ENCODE data around the gene ENTHD1. TPM values are rescaled to one million over a fixed set of nuclear protein-coding genes. Genes with fewer than 3 reads are reported as not detected.

ENTHD1 gene
- total RNA-seq, 1 donor from 2014 or later: not detected

DNA sequence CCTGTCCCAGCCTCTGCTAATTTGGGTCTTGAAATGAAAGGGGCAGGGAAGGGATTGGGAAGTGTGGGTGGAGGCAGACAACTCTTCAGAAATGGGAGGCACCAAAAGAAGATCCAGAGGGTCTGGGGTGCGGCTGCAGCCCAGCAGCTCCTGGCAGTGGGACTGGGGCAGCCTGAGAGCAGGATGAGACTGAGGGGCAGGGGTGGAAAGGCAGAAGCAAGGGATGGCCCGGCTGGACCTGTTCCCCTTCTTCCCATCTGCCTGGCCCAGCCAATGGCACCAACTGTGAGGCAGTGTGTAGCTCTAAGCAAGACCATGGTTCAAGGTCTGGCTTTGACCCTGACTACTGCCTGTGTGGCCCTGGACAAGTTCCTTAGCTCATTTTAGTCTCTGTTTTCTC, 160.4 kb downstream of the ENTHD1 start:
- no peak for DNase-seq (ENCODE audit: low spot score)

- no peak for DNase-seq (ENCODE audit: low spot score)
Measured at GRCh38 chr22:39732625-39733024, 160.9 kb downstream of the ENTHD1 start.

- DNase-seq (ENCODE audit: low spot score): no peak
Measured at GRCh38 chr22:39731881-39732555, 161.5 kb downstream of the ENTHD1 start.

DNA sequence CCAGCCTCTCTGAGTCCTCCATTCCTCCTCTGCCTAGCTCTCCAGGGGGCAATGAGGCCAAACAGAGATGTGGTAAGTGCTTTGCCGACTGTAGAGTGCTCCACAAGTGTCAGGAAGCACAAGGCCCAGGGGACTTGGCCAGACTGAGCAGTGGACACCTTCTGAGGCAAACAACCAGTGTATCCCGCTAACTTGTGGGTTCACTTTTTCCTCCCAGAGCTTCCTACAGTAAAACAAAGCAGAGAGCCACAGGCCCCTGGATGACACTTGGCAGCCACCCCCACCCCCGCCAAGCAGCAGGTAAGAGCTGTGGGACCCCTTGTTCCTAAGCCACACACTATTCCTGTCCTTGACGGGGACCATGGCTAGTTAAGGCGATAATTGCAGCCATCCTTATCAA, 162.1 kb downstream of the ENTHD1 start:
- no peak for DNase-seq (ENCODE audit: low spot score)

DNA sequence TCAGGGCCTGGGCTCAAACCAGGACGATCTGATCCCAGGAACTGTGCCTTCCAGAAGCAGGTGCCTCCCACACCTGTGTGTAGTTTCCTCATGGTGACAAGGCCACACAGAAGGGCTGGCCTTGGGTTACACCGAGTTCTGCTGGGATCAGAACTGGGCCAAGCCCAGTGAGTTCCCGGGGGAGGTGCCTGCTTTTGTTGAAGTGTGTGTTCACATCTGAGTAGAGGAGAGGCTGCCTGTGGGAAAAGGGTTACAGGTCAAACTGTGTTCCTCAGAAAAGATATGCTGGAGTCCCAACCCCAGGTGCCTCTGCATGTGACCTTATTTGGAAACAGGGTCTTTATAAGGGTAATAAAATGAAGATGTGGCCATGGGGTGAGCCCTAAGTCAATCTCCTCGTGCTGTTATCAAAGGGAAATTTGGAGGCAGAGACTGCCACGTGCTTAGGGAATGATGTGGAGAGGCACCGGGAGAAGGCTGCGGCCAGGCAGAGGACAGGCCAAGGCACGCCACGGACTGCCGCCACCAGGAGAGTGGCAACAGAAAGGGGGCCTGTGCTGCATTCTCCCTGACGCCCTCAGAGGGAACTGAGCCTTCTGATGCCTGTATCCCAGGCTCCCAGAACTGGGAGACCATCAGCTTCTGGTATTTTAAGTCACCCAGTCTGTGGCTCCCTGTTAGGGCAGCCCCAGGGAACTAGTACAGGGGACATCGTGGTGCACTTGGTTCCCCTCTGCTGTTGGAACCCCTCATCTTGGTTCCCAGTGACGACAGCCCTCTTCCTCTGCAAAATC, 164.2 kb downstream of the ENTHD1 start:
- DNase-seq (ENCODE audit: low spot score): no peak

DNA sequence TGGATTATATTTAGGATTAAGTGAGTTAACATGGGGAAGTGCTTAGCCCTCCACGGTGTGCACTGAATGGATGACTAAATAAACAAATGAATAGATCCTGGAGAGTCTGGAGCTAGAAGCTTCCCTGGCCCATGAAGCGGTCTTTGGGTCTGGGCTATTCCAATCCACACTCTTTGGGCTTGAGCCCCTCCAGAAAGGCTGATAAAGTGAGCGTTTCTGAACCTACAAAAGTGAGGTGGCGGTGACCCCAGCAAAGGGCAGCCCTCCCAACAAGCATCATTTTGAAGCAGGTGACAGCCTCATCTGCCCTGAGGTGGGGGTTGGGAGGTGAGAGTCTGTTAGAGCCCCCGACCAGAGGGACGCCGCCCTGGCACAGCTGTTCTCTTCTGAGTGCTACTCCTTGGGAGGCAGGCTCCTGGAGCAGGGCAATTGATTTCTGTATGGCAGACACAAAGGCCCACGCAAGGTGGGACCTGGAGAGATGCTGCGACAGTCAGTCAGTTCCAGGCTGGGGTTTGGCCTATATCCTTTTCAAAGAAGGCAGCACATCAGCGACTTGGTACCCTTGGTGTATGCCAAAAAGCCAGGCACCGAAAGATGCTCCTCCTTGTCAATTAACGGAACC, 165.2 kb downstream of the ENTHD1 start:
- no peak for DNase-seq (ENCODE audit: low spot score)

GRCh38 chr22:39727541-39727940, 166.0 kb downstream of the ENTHD1 start:
- DNase-seq (ENCODE audit: low spot score): no peak

- no peak for DNase-seq (ENCODE audit: low spot score)
Measured at GRCh38 chr22:39725351-39726035, 168.1 kb downstream of the ENTHD1 start.

DNA sequence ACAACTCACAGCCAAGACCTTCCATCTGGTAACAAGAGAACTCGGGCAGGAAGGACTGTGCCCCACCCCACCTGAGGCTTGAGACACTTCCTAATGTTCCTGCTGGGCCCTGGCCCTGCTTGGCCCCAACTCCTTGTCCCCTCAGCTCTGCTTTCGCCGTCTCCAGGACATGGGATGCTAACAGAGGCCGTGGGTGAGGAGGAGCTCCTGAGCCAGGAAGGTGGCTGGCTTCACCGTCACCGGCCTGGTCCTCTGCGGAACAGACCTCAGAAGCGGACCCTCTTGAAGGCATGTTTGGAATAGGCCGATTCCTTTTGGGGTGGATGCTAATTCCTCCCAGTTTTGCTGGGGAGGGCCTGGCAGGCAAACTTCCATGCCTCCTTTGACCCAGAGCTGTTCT, 168.7 kb downstream of the ENTHD1 start:
- DNase-seq (ENCODE audit: low spot score): no peak

- no peak for DNase-seq (ENCODE audit: low spot score)
Measured at GRCh38 chr22:39724390-39724789, 169.2 kb downstream of the ENTHD1 start.

DNA sequence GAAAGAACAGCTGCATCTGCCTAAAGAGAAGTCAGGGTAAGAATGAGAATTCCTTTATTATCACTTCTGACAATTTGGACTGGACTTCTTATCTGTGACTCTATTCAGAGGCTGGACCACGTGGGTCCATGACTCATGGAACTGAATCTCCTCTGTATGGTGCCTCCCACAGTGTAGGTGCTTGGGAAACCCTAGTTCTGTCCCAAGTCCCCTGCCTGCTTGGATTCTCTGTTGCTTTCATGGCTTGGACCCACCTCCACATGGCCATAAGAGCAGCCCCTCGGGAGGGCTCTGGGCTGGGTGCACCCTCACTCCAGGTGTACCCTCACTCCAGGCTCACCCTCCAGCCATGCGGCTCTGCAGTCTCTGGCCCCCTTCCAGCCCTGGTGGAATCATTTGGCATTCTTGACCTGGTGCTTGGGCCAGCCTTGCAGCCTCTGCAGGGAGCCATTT, 169.6 kb downstream of the ENTHD1 start:
- DNase-seq (ENCODE audit: low spot score): no peak

DNA sequence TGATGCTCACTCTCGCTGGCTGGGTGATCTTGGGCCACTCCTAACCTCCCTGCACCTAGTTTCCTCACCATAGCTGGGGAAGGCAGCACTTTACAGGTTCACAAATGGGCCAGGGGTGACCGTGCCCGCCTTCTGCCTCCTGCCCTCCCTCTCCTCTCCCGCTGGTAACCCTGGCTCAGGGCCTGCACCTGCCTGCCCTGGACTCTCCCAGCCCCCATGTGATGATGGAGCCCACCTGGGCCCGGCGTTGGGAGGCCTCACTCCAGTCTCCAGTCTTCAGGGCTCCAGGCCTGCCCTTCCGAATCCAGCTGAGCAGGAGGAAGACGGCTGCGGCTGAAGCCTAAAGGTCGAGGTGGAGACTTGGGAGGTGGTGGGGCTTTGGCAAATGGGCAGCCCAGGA, 170.1 kb downstream of the ENTHD1 start:
- no peak for DNase-seq (ENCODE audit: low spot score)

DNA sequence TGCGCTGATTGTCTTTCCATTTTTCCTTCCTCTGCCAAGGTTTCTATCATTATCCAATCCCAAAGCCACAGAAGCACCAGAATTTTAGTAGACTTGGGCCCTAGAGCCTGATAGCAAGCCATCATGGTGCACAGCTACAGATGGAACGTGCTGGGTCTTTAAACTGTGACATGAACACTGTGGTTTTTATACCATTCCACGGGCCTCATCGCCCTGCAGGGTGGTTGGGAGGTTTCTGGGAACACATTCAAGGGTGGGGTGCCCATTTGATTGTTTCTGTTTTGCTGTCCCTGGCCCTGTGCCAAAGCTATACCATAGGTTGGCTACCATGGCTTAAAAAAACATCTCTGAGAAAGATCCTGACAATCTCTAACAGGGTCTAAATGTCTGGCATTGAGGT, 171.1 kb downstream of the ENTHD1 start:
- DNase-seq (ENCODE audit: low spot score): no peak

DNA sequence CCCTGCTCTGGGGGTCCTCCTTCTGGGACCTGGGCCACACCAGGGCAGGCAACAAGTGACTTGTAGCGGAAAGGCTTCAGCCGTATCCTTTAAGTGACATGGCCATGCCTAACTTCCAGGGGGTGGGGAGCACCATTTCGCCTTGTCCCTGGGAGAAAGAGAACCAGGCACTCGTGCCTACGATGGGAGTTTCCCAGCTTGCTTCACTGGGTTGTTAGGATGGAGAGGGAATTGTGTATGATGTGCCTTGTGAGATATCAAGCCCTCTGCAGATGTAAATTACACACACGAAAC, 171.6 kb downstream of the ENTHD1 start:
- no peak for DNase-seq (ENCODE audit: low spot score)

DNA sequence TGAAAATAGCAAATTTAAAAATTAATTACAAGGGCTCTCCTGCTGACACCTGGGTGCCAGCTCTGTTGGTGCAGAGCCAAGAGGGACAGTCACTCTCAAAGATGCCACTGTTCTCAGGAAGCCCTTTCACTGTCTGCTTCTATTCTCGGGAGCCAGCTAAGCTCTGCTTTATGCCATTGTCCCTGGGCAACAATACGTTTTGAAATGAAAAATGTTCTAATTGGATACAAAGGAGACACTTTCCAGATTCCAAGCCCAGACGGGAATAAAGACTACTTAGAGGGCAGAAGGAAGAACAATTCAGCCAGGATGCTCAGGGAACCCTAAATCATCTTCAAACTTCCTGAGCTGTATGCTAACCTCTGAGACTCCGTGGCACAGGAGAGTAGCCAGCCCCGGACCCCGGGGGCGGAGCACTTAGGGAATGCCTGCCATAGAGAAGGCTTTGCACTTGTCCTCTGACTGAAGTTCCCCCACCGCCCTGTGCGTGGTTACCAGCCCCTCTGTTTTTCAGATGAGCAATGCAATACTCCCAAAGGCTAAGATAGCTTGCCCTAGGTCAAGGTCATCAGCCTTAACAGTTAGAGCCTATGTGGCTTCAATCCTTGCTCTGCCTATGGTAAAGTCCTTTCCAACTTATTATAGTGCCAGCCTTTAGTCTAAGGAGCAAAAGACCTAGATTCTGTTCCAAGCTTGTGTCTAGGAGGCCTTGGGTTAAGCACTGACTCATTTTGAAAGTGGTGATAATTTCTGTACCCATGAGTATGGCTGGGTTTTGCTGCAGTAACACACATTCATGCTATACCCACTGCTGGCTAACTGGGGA, 172.1 kb downstream of the ENTHD1 start:
- no peak for DNase-seq (ENCODE audit: low spot score)

- DNase-seq (ENCODE audit: low spot score): peak; percentile 56
Measured at GRCh38 chr22:39719559-39720450, 173.8 kb downstream of the ENTHD1 start.

DNA sequence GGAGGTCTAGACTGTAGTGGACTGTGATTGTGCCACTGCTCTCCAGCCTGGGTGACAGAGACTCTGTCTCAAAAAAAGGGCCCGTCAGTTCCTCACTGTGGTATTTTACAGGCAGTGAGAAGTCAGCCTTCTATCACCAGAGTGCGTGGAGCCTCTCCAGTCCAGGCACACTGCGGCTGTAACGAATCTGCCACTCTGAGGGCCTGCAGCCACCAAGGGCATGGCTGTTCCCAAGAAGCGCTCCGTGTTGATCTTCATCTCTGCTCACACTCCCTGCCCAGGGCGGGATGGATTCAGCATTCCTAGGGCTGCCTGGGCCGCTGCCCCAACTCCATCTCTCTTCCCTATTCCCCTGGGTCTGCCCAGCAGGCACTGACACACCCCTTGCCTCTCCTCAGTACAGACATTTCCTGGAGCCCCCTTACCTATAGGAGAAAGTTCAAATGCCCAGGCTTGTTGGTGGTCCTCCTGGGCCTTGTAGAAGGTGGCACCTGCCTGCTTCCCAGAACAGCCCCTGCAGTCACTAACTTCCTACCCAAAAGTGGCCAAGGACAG, 174.6 kb downstream of the ENTHD1 start:
- no peak for DNase-seq (ENCODE audit: low spot score)

GRCh38 chr22:39718206-39718605, 175.4 kb downstream of the ENTHD1 start:
- no peak for DNase-seq (ENCODE audit: low spot score)

- DNase-seq (ENCODE audit: low spot score): no peak
Measured at GRCh38 chr22:39717099-39717498, 176.5 kb downstream of the ENTHD1 start.

DNA sequence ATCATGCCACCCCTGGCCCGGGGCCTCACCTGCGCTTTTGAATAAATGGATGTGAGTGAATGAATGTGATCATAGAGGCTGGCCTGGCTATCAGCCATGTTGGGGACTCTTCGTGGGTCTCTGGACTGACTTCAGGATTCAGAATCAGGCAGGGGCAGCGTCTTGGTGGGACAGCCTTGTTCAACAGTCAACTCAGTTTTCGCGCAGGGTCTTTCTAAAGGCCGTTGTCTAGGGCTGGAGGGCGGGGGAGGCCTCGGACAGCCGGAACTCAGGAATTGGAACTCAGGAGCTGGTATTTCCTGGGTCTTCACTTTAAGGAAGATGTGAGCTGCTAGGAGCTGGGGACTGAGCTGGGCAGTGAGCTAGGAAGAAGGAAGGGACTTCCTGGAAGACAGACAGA, 177.0 kb downstream of the ENTHD1 start:
- DNase-seq (ENCODE audit: low spot score): no peak

All from ureter (tissue), 1 donor.